OCI-LY3 (cell line): ENCODE measurements around the gene NUDT17.

Experiments
- CTCF ChIP-seq: fragments of 200-600, 300-600 bp; sonication (generic); IDR thresholded peaks from 2 replicates; pipeline ENCODE4 v1.5.1; 2014; ENCODE audit warnings: antibody characterized with exemption, low read length, low read depth
- EZH2phosphoT487 ChIP-seq: fragments of 200-600 bp; shearing (Covaris generic); IDR thresholded peaks from 2 replicates; pipeline ENCODE4 v1.6.1; 2018; ENCODE audit warnings: antibody characterized with exemption, mixed run types, low read depth

GRCh38 chr1:145886816-145887215, 41.4 kb downstream of the NUDT17 start:
- TF ChIP-seq CTCF (no peak), EZH2phosphoT487 (no peak)
